ENCODE measurements around the gene FAM20B. TPM values are rescaled to one million over a fixed set of nuclear protein-coding genes. Genes with fewer than 3 reads are reported as not detected.
"Not testable (repeated sequence)": the region's sequence is repeated elsewhere in the genome, so short reads cannot be mapped to it uniquely, and the experiment has no call there.

Gene FAM20B
- total and polyA plus RNA-seq, 7 donors, result 22.5 to 55.2 (median 48.3) TPM

DNA sequence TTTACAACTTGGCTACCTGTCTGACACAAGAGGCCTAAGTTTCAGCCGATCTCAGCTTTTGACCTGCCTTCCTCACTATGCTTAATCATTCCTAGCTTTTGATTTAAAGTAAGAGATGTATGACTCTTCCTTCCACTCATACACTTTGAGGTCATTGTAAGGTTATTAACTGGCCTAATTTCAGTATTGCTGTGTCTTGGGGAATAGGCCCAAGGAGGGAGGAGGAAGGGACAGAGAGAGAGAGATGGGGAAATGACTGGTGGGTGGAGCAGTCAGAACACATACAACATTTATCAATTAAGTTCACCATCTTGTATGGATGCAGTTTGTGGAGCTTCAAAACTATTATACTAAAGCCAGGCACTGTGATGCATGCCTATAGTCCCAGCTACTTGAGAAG, 28.3 kb upstream of the FAM20B start:
- ATAC-seq (no peak), DNase-seq (no peak)
- 80 to 97% (median 96%) methylated on average over 1 of the region's 1 CpG for WGBS, 3 donors
- H3K4me3 ChIP-seq, result no peak overlapping the region
- no peak overlapping the region for H3K27ac ChIP-seq
- no peaks in the 10 kb centered on the region for H3K9me3 ChIP-seq
- intact Hi-C loops (cut with DNase I), result no loop called here
- H3K36me3 ChIP-seq (ENCODE audit: insufficient read depth in 1 of 2, low read depth in 1 of 2), result no peaks in the 10 kb centered on the region
- no peaks in the 10 kb centered on the region for H3K4me1 ChIP-seq
- no peaks in the 10 kb centered on the region for H3K27me3 ChIP-seq (ENCODE audit: insufficient read depth in 3 of 3, low read length in 2 of 3)
- TF ChIP-seq CTCF (IDR thresholded peaks at IDR 0.05), result no peak

DNA sequence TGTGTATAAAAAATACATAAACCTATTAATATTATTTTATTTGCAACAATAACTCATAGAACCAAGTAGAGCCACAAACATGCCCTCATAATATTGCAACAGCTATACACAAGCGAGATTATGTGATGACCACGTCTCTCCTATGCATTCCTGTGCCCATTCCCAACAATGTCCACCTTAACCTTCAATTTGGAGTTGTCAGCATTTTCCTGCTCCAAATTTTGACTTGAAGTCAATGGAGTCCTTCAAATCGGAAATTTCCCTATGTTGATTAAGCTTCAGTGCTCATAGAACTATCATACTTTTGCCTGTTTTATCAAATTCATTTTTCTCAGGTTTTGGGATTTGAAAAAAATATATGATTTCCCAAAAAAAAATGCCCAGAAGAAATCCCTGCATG, 27.4 kb upstream of the FAM20B start:
- TF ChIP-seq CTCF (IDR thresholded peaks at IDR 0.05), result no peak
- H3K27ac ChIP-seq, result no peak overlapping the region
- intact Hi-C loops (cut with DNase I), result no loop called here
- DNase-seq (no peak), ATAC-seq (no peak)
- H3K4me3 ChIP-seq, result no peak overlapping the region
- H3K27me3 ChIP-seq (ENCODE audit: insufficient read depth in 3 of 3, low read length in 2 of 3), result no peaks in the 10 kb centered on the region
- WGBS, 3 donors, result 92 to 96% (median 93%) methylated on average over 3 of the region's 3 CpGs
- no peaks in the 10 kb centered on the region for H3K4me1 ChIP-seq
- no peaks in the 10 kb centered on the region for H3K9me3 ChIP-seq
- H3K36me3 ChIP-seq (ENCODE audit: insufficient read depth in 1 of 2, low read depth in 1 of 2), result no peaks in the 10 kb centered on the region

- H3K27ac ChIP-seq, result no peak overlapping the region
- no peak for ATAC-seq
- H3K36me3 ChIP-seq (ENCODE audit: insufficient read depth in 1 of 2, low read depth in 1 of 2), result no peaks in the 10 kb centered on the region
- H3K27me3 ChIP-seq (ENCODE audit: insufficient read depth in 3 of 3, low read length in 2 of 3), result no peaks in the 10 kb centered on the region
- intact Hi-C loops (cut with DNase I), result no loop called here
- TF ChIP-seq CTCF (IDR thresholded peaks at IDR 0.05), result no peak
- no peaks in the 10 kb centered on the region for H3K9me3 ChIP-seq
- WGBS, 3 donors, result 90 to 97% (median 93%) methylated on average over 5 of the region's 5 CpGs
- no peak for DNase-seq
- H3K4me3 ChIP-seq, result no peak overlapping the region
- H3K4me1 ChIP-seq, result no peaks in the 10 kb centered on the region
Observed at GRCh38 chr1:178999061-178999460, 26.6 kb upstream of the FAM20B start.

- Histone ChIP-seq H3K27ac (no peak overlapping the region), H3K4me3 (no peak overlapping the region), H3K36me3 (ENCODE audit: insufficient read depth in 1 of 2, low read depth in 1 of 2) (no peaks in the 10 kb centered on the region), H3K9me3 (no peaks in the 10 kb centered on the region), H3K27me3 (ENCODE audit: insufficient read depth in 3 of 3, low read length in 2 of 3) (no peaks in the 10 kb centered on the region), H3K4me1 (no peaks in the 10 kb centered on the region)
- DNase-seq, result no peak
- no peak for TF ChIP-seq CTCF (IDR thresholded peaks at IDR 0.05)
- ATAC-seq, result no peak
- intact Hi-C loops (cut with DNase I), result loop anchor here (2.0 to 10.0 kb wide), 5 partner anchors 137 to 464 kb away; no protein-coding TSS in a partner anchor
- 96 to 100% (median 98%) methylated on average over 1 of the region's 1 CpG for WGBS, 3 donors
Observed at GRCh38 chr1:179001451-179001850, 24.2 kb upstream of the FAM20B start.

DNA sequence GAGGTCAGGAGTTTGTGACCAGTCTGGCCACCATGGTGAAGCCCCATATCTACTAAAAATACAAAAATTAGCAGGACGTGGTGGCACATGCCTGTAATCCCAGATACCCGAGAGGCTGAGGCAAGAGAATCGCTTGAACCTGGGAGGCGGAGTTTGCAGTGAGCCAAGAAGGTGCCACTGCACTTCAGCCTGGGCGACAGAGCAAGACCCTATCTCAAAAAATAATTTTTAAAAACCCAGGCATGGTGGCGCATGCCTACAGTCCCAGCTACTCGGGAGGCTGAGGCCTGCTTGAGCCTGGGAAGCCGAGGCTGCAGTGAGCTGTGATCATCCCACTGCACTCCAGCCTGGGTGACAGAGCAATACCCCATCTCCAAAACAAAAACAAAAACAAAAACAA, 23.6 kb upstream of the FAM20B start:
- ATAC-seq, result not testable (repeated sequence)
- WGBS, 3 donors, result 89 to 96% (median 89%) methylated on average over 8 of the region's 8 CpGs

More for the DNA sequence above, 23.6 kb upstream of the FAM20B start:
- H3K9me3 ChIP-seq; H3K27ac ChIP-seq; H3K36me3 ChIP-seq (ENCODE audit: insufficient read depth in 1 of 2, low read depth in 1 of 2); H3K4me3 ChIP-seq; DNase-seq; H3K4me1 ChIP-seq; H3K27me3 ChIP-seq (ENCODE audit: insufficient read depth in 3 of 3, low read length in 2 of 3): not testable (repeated sequence)
- intact Hi-C loops (cut with DNase I), result loop anchor here (2.0 to 10.0 kb wide), 5 partner anchors 137 to 465 kb away; no protein-coding TSS in a partner anchor
